ENCODE measurements around the gene POM121L12.

POM121L12 gene

DNA sequence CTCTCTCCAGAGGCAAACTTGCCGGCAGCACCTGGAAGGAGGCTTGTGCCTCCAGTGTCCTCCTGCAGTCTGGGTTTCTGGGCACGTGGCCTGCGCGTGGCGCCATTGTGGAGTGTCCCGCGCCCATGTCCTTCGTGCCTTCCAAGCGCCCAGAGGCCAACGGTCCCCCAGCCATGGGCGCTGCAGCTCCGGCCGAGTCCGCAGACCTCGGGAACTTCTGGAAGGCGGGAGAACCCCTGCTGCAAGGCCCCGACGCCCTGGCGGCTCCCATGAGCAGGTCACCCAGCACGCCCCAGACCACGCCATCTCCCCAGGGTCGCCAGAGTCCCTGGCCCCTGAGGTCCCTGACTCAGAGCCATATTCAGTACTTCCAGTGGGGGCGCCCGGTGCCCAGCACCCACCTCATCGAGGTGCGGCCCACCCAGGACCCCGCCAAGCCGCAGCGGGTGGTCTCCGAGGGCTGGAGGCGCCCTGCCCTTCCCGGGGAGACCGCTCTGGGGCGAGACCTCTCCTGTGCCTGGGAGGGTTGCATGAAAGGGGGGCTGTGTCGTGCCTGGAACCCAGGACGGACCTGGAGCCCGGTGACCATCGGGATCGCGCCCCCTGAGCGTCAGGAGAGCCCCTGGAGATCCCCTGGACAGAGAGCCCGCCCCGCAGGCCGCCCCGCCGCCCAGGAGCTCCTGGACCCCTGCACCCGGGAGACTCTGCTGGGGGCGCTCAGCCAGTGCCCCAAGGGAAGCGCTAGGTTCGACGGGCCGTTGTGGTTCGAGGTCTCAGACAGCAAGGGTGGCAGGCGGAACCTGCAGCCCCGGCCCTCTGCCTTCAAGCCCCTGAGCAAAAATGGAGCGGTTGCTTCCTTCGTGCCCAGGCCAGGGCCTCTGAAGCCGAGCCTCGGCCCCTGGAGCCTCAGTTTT is at the start of gene POM121L12:
Gene POM121L12 (plus strand): TSS at position 135 of the 914 bp plus-strand sequence. CDS start 39 bp downstream, at position 174.
- DNase-seq (ENCODE audit: low read depth): no peak

GRCh38 chr7:52992001-52992400 is 43.4 kb upstream of the POM121L12 start:
- no peak for DNase-seq (ENCODE audit: low read depth)

DNA sequence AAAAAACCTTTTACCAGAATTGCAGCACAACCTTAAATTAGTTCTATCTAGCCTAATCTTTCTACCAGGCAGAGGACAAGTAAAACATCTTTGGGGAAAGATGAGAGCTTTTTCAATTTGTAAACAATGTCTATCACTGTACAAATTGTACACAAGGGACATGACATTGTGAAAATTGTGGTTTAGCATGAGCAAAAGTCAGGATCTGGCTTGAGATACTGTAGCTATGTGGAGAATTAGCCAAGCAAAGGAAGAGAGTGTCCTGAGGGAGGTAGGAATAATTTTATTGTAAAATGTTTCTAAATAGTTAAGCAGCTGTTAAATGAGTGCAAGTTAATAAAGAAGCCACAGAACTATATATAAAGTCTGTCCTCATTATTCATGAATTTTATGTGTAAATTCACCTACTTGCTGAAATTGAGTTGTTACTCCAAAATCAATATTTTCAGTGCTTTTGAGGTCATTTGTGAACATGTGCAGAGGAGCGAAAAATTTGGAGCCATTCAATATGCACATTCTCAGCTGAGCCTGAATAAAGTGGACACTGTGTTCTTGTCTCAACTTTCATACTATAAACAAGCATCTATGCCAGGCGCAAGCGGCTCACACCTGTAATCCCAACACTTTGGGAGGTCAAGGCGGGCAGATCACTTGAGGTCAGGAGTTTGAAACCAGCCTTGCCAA is 42.8 kb upstream of the POM121L12 start:
- DNase-seq (ENCODE audit: low read depth): no peak

GRCh38 chr7:52995676-52996075 is 39.8 kb upstream of the POM121L12 start:
- no peak for DNase-seq (ENCODE audit: low read depth)

GRCh38 chr7:53001221-53001620 is 34.2 kb upstream of the POM121L12 start:
- DNase-seq (ENCODE audit: low read depth): no peak

DNA sequence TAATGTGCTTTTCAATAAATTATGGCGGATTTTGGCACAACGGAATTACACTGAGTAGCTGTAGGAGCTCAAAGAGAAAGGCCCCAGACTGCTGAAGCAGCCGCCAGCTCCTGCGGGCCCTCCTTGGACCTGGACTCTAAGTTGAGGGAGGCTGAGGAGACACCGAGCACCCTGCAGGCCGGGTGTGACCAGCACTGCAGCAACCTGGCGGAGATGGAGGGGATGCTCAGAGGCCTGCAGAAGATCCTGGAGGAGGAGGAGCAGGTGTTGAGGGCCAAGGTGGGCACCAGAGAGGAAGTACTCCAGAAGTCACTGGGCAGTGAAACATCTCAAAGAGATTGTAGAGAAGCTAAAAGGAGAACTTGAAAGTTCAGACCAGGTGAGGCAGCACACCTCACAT is 33.0 kb upstream of the POM121L12 start:
- no peak for DNase-seq (ENCODE audit: low read depth)

DNA sequence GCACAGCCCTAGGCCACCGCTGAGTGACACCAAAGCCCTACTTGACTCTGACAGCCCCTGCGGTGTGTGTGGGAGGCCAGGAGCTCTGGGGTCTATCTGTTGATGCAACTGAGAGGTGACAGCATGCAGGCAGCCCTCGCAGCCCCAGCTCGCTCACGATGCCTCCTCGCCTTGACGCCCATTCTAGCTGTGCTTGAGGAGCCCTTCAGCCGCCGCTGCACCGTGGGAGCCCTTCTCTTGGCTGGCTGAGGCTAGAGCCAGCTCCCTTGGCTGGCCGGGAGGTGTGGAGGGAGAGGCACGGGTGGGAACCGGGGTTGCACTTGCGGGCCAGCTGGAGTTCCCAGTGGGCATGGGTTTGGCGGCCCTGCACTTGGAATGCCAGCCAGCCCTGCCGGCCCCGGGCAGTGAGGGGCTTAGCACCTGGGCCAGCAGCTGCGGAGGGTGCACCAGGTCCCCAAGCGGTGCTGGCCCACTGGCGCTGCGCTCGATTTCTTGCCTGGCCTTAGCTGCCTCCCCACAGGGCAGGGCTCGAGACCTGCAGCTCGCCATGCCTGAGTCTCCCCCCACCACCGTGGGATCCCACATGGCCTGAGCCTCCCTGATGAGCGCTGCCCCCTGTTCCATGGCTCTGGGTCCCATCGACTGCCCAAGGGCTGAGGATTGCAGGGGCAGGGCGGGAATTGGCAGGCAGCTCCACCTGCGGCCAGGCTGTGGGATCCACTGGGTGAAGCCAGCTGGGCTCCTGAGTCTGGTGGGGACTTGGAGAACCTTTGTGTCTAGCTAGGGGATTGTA is 31.6 kb upstream of the POM121L12 start:
- no peak for DNase-seq (ENCODE audit: low read depth)

DNA sequence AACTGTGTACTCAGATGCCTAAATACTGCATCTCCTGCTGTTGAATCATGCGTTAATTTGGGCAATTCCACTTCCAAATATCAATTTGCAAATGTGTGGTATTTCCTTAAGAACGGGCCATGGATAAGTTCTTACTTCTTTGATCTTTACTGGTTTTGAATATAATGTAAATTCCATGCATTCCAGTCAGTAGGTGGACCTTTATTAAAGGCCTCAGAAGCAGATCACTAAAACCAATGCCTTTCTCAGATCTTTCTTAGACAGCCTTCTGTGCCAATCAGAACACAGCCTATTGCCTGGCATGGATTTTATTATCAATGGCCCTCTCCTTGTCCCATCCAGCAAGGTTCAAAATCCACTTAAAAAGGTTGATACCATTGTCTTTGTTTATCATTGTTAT is 21.5 kb upstream of the POM121L12 start:
- DNase-seq (ENCODE audit: low read depth): no peak

DNA sequence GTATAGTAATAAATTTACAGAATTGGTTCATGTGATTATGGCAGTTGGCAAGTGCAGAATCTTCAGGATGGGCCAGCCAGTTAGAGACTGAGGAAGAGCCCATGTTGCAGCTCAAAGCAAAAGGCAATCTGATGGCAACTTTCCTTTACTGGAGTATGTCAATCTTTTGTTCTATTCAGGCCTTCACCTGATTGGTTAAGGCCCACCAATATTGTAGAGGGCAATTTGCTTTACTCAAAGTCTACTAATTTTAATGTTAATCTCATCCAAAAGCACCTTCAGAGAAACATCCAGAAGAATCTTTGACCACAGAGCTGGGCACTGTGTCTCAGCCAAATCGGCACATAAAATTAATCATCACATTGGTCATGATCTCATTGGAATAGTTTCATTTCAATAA is 20.0 kb upstream of the POM121L12 start:
- DNase-seq (ENCODE audit: low read depth): no peak

GRCh38 chr7:53022893-53023292 is 12.5 kb upstream of the POM121L12 start:
- no peak for DNase-seq (ENCODE audit: low read depth)

DNA sequence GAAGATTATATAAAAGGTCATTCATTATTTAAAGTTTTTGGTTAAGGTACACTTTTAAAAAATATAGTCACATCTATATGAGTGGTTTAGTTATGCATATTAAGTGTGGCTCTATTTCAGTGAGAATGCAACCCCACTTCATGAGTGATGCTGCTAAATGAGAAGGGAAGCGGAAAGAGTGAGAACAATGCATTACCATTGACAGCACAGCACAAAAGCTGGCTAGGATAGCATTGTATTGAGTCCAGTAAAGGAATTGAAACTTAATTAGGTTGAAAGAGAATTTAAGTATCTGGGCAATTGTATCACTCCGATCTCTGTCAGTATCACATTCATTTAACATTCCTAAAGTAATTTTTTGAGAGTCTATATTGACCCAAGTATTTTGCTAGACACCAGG is 13.2 kb downstream of the POM121L12 start:
- DNase-seq (ENCODE audit: low read depth): no peak

GRCh38 chr7:53050433-53050832 is 15.0 kb downstream of the POM121L12 start:
- DNase-seq (ENCODE audit: low read depth): no peak

DNA sequence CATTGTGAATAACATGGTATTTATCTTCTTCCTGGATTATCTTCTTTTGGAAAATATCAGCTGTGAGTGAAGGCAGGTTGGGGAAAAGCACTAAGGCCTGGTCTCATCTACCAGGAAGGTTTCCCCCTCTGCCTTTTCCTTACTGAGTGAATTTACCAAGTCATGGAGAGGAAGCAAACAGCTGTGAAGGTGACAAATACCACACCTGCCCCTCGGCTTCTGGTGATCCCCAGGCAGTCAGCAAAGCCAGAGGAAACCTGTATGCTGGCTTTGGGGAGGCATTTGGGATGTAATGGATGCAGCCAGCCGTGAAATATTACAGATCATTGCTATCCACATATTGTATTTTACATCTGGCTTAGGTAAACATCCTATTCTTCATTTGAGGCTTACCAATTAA is 24.2 kb downstream of the POM121L12 start:
- no peak for DNase-seq (ENCODE audit: low read depth)

GRCh38 chr7:53060066-53060465 is 24.6 kb downstream of the POM121L12 start:
- no peak for DNase-seq (ENCODE audit: low read depth)

- no peak for DNase-seq (ENCODE audit: low read depth)
Measured at GRCh38 chr7:53062796-53063195, 27.4 kb downstream of the POM121L12 start.

- no peak for DNase-seq (ENCODE audit: low read depth)
Measured at GRCh38 chr7:53068673-53069072, 33.2 kb downstream of the POM121L12 start.

- no peak for DNase-seq (ENCODE audit: low read depth)
Measured at GRCh38 chr7:53070883-53071282, 35.5 kb downstream of the POM121L12 start.
